Osteoblast (primary cell): ENCODE results near the gene ARPC5. TPM values are rescaled to one million over a fixed set of nuclear protein-coding genes. Genes with fewer than 3 reads are reported as not detected.

Experiments
- DNase-seq: peaks from one replicate; pipeline ENCODE4 v3.0.0; 2011; ENCODE audit warnings: low spot score, mixed read lengths; ENCODE audit not compliant: insufficient read length; ENCODE audit errors: missing footprints
- H2AFZ ChIP-seq: 2 replicates; pipeline ENCODE4 v1.6.0; 2011; ENCODE audit warnings: mild to moderate bottlenecking, low read length
- H3K27ac ChIP-seq: 2 replicates; pipeline ENCODE4 v1.5.1; 2011; ENCODE audit warnings: mild to moderate bottlenecking, low read depth, low read length, moderate library complexity
- H3K27me3 ChIP-seq: 2 replicates; pipeline ENCODE4 v1.6.0; 2012; ENCODE audit warnings: mild to moderate bottlenecking, control low read depth, inconsistent platforms, low read length, moderate library complexity; ENCODE audit not compliant: insufficient read depth
- H3K36me3 ChIP-seq: 2 replicates; pipeline ENCODE4 v1.5.1; 2011; ENCODE audit warnings: mild to moderate bottlenecking, low read length, control low read depth, moderate library complexity; ENCODE audit not compliant: insufficient read depth
- H3K4me1 ChIP-seq: 2 replicates; pipeline ENCODE4 v1.5.1; 2011; ENCODE audit warnings: mild to moderate bottlenecking, low read length, control low read depth, moderate library complexity; ENCODE audit not compliant: insufficient read depth
- H3K4me2 ChIP-seq: 2 replicates; pipeline ENCODE4 v1.6.0; 2011; ENCODE audit warnings: mild to moderate bottlenecking, low read length; ENCODE audit not compliant: insufficient read depth
- H3K4me3 ChIP-seq: fragments of 200-600 bp; sonication (generic); 3 replicates; pipeline ENCODE4 v1.5.1; 2012; ENCODE audit warnings: mild to moderate bottlenecking, low read length, inconsistent platforms; ENCODE audit not compliant: insufficient read depth
- H3K79me2 ChIP-seq: 2 replicates; pipeline ENCODE4 v1.6.0; 2012; ENCODE audit warnings: mild to moderate bottlenecking, low read length, control low read depth, inconsistent platforms; ENCODE audit not compliant: insufficient read depth
- H3K9me3 ChIP-seq: 2 replicates; pipeline ENCODE4 v1.5.1; 2011; ENCODE audit warnings: low read depth, low read length, control low read depth
- H4K20me1 ChIP-seq: 2 replicates; pipeline ENCODE4 v1.6.0; 2012; ENCODE audit warnings: mild to moderate bottlenecking, low read length, control low read depth; ENCODE audit not compliant: insufficient read depth
- total RNA-seq: library from RNA; depleted of rRNA; stranded (reverse); fragments of >200 nt; gene quantifications from 2 replicates; pipeline ENCODE4 v1.2.3, GENCODE V29; 2012
- TF ChIP-seq, protein P1 (sequence below): IDR thresholded peaks from 2 replicates; pipeline ENCODE4 v1.5.1; 2011; ENCODE audit warnings: mild to moderate bottlenecking, low read depth, low read length, moderate library complexity; ENCODE audit errors: extremely low read depth

Gene ARPC5
- total RNA-seq, 1 donor: 157 TPM

DNA sequence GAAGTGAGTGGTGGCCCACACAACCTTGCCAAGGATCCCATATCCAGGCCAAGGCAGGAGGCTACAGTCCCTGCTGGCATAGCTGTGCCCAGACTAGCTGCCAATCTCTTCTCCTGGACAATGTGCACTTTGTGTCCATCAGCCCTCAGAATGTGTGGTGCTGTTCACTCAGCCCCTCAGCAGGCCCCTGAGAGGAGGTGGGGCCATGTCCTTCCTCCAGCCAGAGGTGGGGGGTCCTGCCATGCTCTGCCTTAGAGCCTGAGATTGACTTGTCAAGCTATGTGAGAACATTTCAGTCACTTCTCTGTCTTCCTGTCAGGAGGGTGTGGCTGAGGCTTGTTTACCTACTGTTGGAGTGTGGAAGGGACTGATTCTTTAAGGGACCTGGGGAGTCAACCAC is 46.8 kb downstream of the ARPC5 start:
- H3K79me2 ChIP-seq: no peaks in the 10 kb centered on the region
- no peaks in the 10 kb centered on the region for H3K4me1 ChIP-seq
- TF ChIP-seq, protein P1, sequence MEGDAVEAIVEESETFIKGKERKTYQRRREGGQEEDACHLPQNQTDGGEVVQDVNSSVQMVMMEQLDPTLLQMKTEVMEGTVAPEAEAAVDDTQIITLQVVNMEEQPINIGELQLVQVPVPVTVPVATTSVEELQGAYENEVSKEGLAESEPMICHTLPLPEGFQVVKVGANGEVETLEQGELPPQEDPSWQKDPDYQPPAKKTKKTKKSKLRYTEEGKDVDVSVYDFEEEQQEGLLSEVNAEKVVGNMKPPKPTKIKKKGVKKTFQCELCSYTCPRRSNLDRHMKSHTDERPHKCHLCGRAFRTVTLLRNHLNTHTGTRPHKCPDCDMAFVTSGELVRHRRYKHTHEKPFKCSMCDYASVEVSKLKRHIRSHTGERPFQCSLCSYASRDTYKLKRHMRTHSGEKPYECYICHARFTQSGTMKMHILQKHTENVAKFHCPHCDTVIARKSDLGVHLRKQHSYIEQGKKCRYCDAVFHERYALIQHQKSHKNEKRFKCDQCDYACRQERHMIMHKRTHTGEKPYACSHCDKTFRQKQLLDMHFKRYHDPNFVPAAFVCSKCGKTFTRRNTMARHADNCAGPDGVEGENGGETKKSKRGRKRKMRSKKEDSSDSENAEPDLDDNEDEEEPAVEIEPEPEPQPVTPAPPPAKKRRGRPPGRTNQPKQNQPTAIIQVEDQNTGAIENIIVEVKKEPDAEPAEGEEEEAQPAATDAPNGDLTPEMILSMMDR: no peak
- H2AFZ ChIP-seq: no peak overlapping the region
- H3K9me3 ChIP-seq: no peaks in the 10 kb centered on the region
- no peak overlapping the region for H3K4me3 ChIP-seq
- DNase-seq: no peak
- no peaks in the 10 kb centered on the region for H3K27me3 ChIP-seq
- no peak overlapping the region for H3K27ac ChIP-seq
- H3K36me3 ChIP-seq: no peaks in the 10 kb centered on the region
- no peak overlapping the region for H3K4me2 ChIP-seq
- no peaks in the 10 kb centered on the region for H4K20me1 ChIP-seq

DNA sequence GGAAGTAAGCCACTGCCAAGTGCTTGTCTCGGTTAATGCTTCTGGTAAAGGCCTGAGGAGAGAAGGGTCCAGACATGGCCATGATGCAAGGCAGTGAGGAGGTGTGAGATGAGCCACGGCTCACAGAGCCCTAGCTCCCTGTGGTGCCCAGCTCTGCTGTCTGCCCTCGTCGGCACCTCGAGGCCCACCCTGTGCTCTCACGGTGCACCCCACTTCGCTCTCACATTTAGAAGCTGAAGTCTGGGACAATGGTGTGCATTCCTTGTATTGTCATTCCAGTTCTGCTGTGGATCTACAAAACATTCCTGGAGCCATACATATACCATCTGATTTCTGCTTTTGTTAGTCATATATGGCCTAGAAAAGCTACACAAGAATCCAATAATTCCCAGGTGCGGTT is 48.7 kb downstream of the ARPC5 start:
- Histone ChIP-seq H2AFZ (no peak overlapping the region), H4K20me1 (no peaks in the 10 kb centered on the region), H3K4me3 (no peak overlapping the region), H3K4me2 (no peak overlapping the region), H3K9me3 (no peaks in the 10 kb centered on the region), H3K4me1 (no peaks in the 10 kb centered on the region), H3K27ac (no peak overlapping the region), H3K27me3 (no peaks in the 10 kb centered on the region), H3K79me2 (no peaks in the 10 kb centered on the region), H3K36me3 (no peaks in the 10 kb centered on the region)
- no peak for DNase-seq
- TF ChIP-seq, protein P1: no peak

DNA sequence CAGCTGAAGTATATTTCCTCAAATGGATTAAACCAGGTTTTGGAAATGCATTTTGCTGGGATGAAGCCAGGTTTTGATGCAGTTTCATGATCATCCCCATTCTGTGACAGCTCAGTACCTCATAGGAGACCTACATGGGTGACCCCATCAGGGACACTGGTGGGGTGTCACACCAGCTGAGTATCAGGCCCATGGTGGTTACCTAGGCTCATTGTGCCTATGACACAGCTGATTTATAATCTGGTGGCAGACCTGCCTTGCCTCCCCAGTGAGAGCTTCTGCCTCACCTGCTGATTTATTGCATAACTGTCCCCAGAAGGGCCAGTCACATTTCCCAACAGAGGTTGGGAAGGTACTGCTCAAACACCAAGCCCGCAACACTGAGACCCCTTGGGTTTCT is 49.1 kb downstream of the ARPC5 start:
- TF ChIP-seq, protein P1: no peak
- no peak overlapping the region for H3K4me2 ChIP-seq

DNA sequence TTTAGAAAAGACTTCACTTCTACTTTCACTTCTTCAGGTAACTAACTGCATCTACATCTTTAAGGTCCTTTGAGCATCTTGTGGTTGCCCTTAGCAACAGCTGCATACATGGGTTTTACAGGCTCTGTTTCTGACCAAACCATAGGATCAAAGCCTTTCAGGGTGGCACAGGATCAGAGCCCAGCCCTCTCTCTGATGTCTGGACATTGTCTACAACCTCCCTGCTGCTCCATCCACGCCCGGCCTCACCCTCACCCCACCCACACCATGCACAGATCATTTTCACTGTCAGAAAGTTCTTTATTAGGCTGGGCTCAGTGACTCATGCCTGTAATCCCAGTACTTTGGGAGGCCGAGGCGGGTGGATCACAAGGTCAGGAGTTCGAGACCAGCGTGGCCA is 50.5 kb downstream of the ARPC5 start:
- no peak overlapping the region for H3K27ac ChIP-seq
- TF ChIP-seq, protein P1: no peak
- no peaks in the 10 kb centered on the region for H3K4me1 ChIP-seq
- no peak overlapping the region for H3K4me3 ChIP-seq
- no peaks in the 10 kb centered on the region for H3K27me3 ChIP-seq
- no peaks in the 10 kb centered on the region for H3K36me3 ChIP-seq
- peak; percentile 84 for DNase-seq
- no peak overlapping the region for H3K4me2 ChIP-seq
- H2AFZ ChIP-seq: no peak overlapping the region
- H3K79me2 ChIP-seq: no peaks in the 10 kb centered on the region
- H3K9me3 ChIP-seq: no peaks in the 10 kb centered on the region
- no peaks in the 10 kb centered on the region for H4K20me1 ChIP-seq

More for the DNA sequence above, 49.1 kb downstream of the ARPC5 start:
- no peak overlapping the region for H3K4me3 ChIP-seq
- no peak overlapping the region for H3K27ac ChIP-seq
- no peaks in the 10 kb centered on the region for H4K20me1 ChIP-seq
- no peaks in the 10 kb centered on the region for H3K9me3 ChIP-seq
- H3K27me3 ChIP-seq: no peaks in the 10 kb centered on the region
- no peak overlapping the region for H2AFZ ChIP-seq
- H3K36me3 ChIP-seq: no peaks in the 10 kb centered on the region
- peak; percentile 42 for DNase-seq
- H3K4me1 ChIP-seq: no peaks in the 10 kb centered on the region
- H3K79me2 ChIP-seq: no peaks in the 10 kb centered on the region
